D721Med (cell line): ENCODE results near the gene SRP9.
"Not testable (repeated sequence)": the region's sequence is repeated elsewhere in the genome, so short reads cannot be mapped to it uniquely, and the experiment has no call there.

Experiments
- DNase-seq: peaks from one replicate; pipeline ENCODE4 v3.0.0; 2011; ENCODE audit warnings: low spot score; ENCODE audit not compliant: insufficient read length
- FAIRE-seq: peaks from 2 replicates; lab custom pipeline; 2011; peaks lifted over from hg19 to GRCh38; lab: Jason Lieb, UNC
- TF ChIP-seq, protein P1 (sequence below): IDR thresholded peaks from 2 replicates; pipeline ENCODE4 v1.5.1; 2012; ENCODE audit warnings: mild to moderate bottlenecking, control low read depth; ENCODE audit not compliant: insufficient read depth; ENCODE audit errors: missing control alignments

SRP9 gene

DNA sequence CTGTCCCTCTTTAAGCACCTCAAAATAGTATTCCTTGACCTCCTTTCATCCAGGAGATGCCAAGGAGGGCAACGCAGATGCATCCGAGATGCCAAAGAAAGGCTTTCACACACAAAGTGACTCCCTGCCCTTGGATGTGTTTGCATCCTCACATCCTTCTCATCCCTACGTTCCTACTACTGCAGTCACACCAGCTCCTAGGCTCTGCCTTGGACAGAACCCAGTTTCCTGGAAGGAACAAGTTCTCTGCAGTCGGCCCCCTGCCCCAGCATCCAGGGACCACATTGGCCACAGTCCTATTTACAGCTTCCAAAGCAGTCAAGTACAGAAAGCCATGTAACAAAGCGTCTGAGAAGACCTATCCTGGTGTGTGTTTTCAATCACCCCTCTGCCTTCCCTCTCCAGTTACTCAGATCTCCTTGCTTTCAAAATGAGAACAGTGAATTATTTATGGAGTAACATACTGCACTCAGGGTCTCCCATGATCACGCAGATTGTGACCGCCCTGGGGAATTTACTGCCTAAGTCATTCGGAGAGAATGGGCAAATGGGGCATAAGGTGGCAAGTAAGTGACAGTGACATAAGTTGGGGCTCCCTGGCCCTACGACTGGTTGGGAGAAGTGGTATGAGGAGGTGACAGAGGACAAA lies 21.8 kb upstream of the SRP9 start:
- DNase-seq (no peak), FAIRE-seq (no peak)
- TF ChIP-seq, protein P1, sequence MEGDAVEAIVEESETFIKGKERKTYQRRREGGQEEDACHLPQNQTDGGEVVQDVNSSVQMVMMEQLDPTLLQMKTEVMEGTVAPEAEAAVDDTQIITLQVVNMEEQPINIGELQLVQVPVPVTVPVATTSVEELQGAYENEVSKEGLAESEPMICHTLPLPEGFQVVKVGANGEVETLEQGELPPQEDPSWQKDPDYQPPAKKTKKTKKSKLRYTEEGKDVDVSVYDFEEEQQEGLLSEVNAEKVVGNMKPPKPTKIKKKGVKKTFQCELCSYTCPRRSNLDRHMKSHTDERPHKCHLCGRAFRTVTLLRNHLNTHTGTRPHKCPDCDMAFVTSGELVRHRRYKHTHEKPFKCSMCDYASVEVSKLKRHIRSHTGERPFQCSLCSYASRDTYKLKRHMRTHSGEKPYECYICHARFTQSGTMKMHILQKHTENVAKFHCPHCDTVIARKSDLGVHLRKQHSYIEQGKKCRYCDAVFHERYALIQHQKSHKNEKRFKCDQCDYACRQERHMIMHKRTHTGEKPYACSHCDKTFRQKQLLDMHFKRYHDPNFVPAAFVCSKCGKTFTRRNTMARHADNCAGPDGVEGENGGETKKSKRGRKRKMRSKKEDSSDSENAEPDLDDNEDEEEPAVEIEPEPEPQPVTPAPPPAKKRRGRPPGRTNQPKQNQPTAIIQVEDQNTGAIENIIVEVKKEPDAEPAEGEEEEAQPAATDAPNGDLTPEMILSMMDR = no peak

GRCh38 chr1:225757927-225758656 lies 19.5 kb upstream of the SRP9 start:
- FAIRE-seq (no peak), DNase-seq (no peak)
- TF ChIP-seq, protein P1 = no peak

GRCh38 chr1:225759972-225760371 lies 17.7 kb upstream of the SRP9 start:
- not testable (repeated sequence) for FAIRE-seq

GRCh38 chr1:225760531-225760930 lies 17.1 kb upstream of the SRP9 start:
- DNase-seq (no peak), FAIRE-seq (no peak)
- TF ChIP-seq, protein P1 = no peak

More at GRCh38 chr1:225759972-225760371, 17.7 kb upstream of the SRP9 start:
- DNase-seq = not testable (repeated sequence)

GRCh38 chr1:225761395-225761794 lies 16.2 kb upstream of the SRP9 start:
- DNase-seq, FAIRE-seq: not testable (repeated sequence)

- FAIRE-seq (no peak), DNase-seq (no peak)
- TF ChIP-seq, protein P1 = no peak
Measured at GRCh38 chr1:225762002-225762441, 15.6 kb upstream of the SRP9 start.

- TF ChIP-seq, protein P1 = no peak
- FAIRE-seq = no peak
- DNase-seq = no peak
Measured at GRCh38 chr1:225762444-225762843, 15.2 kb upstream of the SRP9 start.
